ENCODE measurements around the gene PITX3.
"Not testable (repeated sequence)": the region's sequence is repeated elsewhere in the genome, so short reads cannot be mapped to it uniquely, and the experiment has no call there.

Gene PITX3

GRCh38 chr10:102225646-102226541, 15.4 kb downstream of the PITX3 start, which contains the start of gene ELOVL3:
Gene ELOVL3 (plus strand): TSS chr10:102226299. CDS start chr10:102226549, 250 bp downstream.
- DNase-seq: peak; percentile 93

- no peak for DNase-seq
Observed at GRCh38 chr10:102222797-102223196, 18.5 kb downstream of the PITX3 start.

- no peak for DNase-seq
Observed at GRCh38 chr10:102220612-102221011, 20.7 kb downstream of the PITX3 start.

DNA sequence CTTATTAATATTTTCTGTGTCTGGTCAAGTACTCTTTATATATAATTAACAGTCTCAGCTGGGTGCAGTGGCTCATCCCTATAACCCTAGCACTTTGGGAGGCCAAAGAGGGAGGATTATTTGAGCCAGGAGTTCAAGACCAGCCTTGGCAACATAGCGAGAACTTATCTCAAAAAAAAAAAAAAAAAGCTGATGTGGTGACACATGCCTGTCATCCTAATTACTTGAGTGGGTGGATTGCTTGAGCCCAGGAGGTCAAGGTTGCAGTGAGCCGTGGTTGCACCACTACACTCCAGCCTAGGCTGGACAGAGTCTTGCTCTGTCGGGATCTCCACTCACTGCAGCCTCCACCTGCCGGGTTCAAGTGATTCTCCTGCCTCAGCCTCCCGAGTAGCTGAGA, 21.9 kb downstream of the PITX3 start:
- no peak for DNase-seq

- DNase-seq: not testable (repeated sequence)
Observed at GRCh38 chr10:102213599-102213998, 27.7 kb downstream of the PITX3 start.

- DNase-seq: no peak
Observed at GRCh38 chr10:102211615-102212299, 29.6 kb downstream of the PITX3 start.

- DNase-seq: no peak
Observed at GRCh38 chr10:102208311-102209035, 32.8 kb downstream of the PITX3 start.

- DNase-seq: no peak
Observed at GRCh38 chr10:102202386-102202785, 38.9 kb downstream of the PITX3 start.

- no peak for DNase-seq
Observed at GRCh38 chr10:102200751-102201640, 40.3 kb downstream of the PITX3 start.

DNA sequence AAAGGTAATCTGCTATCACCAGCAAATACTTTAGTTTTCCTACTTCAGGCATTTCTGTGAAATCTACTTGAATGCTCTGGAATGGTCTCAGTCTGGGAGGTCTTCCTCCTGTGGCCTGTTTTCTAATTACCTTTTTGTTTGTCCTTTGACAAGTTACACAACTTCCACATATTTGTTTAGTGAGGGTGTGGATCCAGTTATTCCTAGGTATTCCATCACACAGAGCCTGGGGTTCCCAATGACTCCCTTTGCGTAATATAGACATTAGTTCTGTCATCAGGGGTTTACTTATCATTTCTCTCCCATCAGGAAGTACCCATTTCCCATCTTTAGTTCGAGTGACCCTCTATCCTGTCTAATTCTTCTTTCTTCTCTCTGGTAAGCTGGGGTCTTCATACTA, 43.3 kb downstream of the PITX3 start:
- no peak for DNase-seq

GRCh38 chr10:102196893-102197292, 44.4 kb downstream of the PITX3 start:
- DNase-seq: no peak

DNA sequence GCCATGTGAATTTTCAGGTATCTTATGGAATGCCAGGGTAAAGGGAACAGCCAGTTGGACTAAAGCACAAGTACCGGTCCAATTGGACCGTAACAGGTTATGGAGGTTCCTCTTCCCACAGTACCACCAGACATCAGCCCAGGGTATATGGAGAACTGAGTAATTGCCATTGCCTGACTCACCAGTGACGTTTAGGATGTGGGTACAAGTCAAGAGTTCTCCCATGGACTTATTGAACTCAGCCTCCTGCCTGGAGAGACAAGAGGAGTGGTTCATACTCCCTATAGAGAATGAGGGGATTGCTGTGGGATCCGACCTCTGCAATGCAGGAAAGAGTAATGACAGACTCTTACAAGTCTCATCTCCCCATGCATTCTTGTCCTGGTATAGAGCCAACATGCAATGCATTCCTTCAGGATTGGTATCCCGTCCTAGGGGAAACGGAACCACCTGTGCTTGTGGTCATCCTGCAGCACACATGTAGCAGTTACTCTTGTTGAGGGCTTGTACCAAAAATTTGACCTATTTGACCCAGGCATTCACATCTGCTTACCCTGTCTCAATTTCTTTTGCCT, 45.9 kb downstream of the PITX3 start:
- no peak for DNase-seq

- no peak for DNase-seq
Observed at GRCh38 chr10:102191956-102192355, 49.4 kb downstream of the PITX3 start.

DNA sequence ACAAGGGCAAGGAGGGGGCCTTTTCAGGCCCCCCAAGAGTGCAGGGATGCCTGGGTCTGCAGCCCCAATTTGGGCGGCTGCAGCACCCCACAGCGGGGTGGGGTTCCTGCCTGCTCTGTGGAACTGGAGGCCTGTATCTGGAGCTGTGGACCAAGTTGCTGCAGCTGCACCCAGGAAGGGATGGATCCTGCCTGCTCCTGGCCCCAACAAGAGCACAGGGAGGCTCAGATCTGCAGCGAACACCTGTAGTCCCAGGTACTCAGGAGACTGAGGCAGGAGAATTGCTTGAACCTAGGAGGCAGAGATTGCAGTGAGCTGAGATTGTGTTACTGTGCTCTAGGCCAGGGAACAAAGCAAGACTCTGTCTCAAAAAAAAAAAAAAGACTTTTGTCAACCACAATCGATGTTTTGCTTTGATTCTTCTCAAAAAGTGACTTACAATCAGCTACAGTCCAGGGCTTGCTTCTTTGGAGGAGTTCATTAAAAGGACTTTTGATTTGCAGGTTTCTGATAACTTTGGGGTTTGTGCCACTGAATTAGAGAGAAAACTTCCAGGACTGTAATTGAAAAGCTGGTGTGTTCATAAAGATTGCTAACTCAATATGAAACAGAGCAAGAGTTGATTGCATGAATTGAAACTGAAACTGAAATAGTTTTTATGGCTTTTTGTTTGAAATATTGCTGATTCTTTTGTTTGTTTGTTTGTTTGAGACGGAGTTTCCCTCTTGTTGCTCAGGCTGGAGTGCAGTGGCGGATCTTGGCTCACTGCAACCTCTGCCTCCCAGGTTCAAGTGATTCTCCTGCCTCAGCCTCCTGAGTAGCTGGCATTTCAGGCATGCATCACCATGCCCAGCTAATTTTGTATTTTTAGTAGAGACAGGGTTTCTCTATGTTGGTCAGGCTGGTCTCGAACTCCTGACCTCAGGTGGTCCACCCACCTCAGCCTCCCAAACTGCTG, 52.1 kb downstream of the PITX3 start:
- not testable (repeated sequence) for DNase-seq

GRCh38 chr10:102188298-102188940, 52.9 kb downstream of the PITX3 start:
- no peak for DNase-seq

- DNase-seq: no peak
Observed at GRCh38 chr10:102185811-102186527, 55.3 kb downstream of the PITX3 start.

DNA sequence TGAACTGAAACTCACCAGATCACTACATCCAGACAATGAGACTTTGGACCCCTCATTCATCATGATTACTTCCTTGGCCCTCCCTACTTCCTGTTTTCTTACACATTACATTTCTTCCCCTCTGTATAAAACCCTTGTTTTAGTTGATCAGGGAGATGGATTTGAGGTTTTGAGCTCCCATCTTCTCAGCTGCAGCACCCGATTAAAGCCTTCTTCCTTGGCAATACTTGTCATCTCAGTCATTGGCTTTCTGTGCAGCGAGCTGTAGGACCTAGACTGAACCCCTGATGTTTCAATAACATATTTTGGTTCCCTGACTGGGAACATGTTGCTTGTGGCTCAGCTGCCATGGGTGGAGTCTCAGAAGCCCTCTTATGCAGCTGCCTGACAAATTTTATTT, 56.0 kb downstream of the PITX3 start:
- no peak for DNase-seq

DNA sequence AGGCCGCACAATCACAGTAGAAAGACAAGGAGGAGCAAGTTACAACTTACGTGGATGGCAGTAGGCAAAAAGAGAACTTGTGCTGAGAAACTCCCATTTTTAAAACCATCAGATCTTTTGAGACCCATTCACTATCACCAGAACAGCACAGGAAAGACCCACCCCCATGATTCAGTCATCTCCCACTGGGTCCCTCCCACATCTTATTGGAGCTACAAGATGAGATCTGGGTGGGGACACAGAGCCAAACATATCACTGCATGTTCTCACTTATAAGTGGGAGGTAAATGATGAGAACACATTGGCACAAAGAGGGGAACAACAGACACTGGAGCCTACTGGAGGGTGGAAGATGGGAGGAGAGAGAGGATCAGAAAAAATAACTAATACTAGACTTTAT, 56.7 kb downstream of the PITX3 start:
- no peak for DNase-seq
